Upper lobe of left lung (tissue), 4 donors: ENCODE measurements around the gene SERPINH1.

Experiments used
- POLR2A ChIP-seq, 4 donors: fragments of 450-650 bp; IDR thresholded peaks; one replicate each; pipeline ENCODE4 v1.5.1; 2016 to 2017; ENCODE audit warnings: antibody characterized with exemption in 4 of 4, mild to moderate bottlenecking in 2 of 4
- POLR2AphosphoS5 ChIP-seq, 2 donors: sonication (generic); formaldehyde crosslinking; IDR thresholded peaks; one replicate each; pipeline ENCODE4 v1.5.1; 2017; ENCODE audit warnings: antibody characterized with exemption in 2 of 2
- TF ChIP-seq, protein P1 (sequence below), 6 experiments: fragments of 450-650 bp in 4 of 6; fragments of 200-600 bp in 2 of 6; sonication (generic) in 2 of 6; IDR thresholded peaks; one replicate each; pipeline ENCODE4 v1.5.1; 2016 to 2019; ENCODE audit warnings: antibody characterized with exemption in 6 of 6

GRCh38 chr11:75594211-75594610 lies 32.2 kb downstream of the SERPINH1 start:
- TF ChIP-seq, protein P1, sequence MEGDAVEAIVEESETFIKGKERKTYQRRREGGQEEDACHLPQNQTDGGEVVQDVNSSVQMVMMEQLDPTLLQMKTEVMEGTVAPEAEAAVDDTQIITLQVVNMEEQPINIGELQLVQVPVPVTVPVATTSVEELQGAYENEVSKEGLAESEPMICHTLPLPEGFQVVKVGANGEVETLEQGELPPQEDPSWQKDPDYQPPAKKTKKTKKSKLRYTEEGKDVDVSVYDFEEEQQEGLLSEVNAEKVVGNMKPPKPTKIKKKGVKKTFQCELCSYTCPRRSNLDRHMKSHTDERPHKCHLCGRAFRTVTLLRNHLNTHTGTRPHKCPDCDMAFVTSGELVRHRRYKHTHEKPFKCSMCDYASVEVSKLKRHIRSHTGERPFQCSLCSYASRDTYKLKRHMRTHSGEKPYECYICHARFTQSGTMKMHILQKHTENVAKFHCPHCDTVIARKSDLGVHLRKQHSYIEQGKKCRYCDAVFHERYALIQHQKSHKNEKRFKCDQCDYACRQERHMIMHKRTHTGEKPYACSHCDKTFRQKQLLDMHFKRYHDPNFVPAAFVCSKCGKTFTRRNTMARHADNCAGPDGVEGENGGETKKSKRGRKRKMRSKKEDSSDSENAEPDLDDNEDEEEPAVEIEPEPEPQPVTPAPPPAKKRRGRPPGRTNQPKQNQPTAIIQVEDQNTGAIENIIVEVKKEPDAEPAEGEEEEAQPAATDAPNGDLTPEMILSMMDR (IDR thresholded peaks at IDR 0.05), result no peak
- no peak for TF ChIP-seq POLR2AphosphoS5 (IDR thresholded peaks at IDR 0.05)
- no peak for TF ChIP-seq POLR2A (IDR thresholded peaks at IDR 0.05)
